Measurements from ENCODE around the gene SLAMF7. TPM values are rescaled to one million over a fixed set of nuclear protein-coding genes. Genes with fewer than 3 reads are reported as not detected.

SLAMF7 gene
- total and polyA plus RNA-seq, 2 of the 8 experiments (the other 6 are each of a cell fraction or from before 2014, with no cell fraction given) = not detected

DNA sequence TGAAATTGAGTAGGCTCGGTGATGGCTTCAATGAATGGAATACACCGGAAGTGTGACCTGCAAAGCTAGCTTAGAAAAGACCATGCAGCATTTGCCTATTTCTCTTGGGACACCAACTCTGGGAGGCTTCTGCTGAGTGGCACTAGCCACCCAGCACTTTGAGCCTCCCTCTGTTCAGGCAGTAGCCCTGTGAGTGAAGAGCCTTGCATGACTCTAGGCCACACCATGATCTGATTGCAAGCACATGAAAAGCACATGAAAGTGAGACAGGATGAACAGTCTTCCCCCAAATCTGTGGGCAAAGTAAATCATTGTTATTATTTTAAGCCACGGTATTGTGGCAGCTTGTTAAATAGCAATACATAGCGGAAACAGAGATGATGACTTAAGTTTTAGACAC is 30.2 kb upstream of the SLAMF7 start (continued):
- TF ChIP-seq USF2 (IDR thresholded peaks at IDR 0.05; ENCODE audit: low read length) = no peak
- no peak for TF ChIP-seq KDM4A (IDR thresholded peaks at IDR 0.05; ENCODE audit: low read depth, low read length, severe bottlenecking)
- no peak for TF ChIP-seq KDM5A (IDR thresholded peaks at IDR 0.05; ENCODE audit: low read length)
- TF ChIP-seq POU5F1 (IDR thresholded peaks at IDR 0.05; ENCODE audit: low read depth, low read length) = no peak

Data from H1 (cell line).